Loucy (cell line): ENCODE measurements around the gene MRPL12.

Experiments used
- H2AFZ ChIP-seq: fragments of 200-600 bp; sonication (generic); 2 replicates; pipeline ENCODE4 v1.6.0; 2016; ENCODE audit warnings: antibody characterized with exemption, mild to moderate bottlenecking, low read length, moderate library complexity
- H3F3A ChIP-seq: fragments of 200-600 bp; 2 replicates; pipeline ENCODE4 v1.6.0; 2016; ENCODE audit warnings: antibody characterized with exemption, low read depth, mild to moderate bottlenecking
- H3K27me3 ChIP-seq: fragments of 200-600 bp; sonication (generic); 2 replicates; pipeline ENCODE4 v1.6.1; 2014; ENCODE audit warnings: low read length, mild to moderate bottlenecking; ENCODE audit not compliant: insufficient read depth, poor library complexity, severe bottlenecking
- H3K36me3 ChIP-seq: fragments of 200-600 bp; sonication (generic); 2 replicates; pipeline ENCODE4 v1.6.1; 2016; ENCODE audit warnings: low read length; ENCODE audit not compliant: insufficient read depth
- H3K4me1 ChIP-seq: fragments of 200-600 bp; sonication (generic); 2 replicates; pipeline ENCODE4 v1.5.1; 2014; ENCODE audit warnings: low read length, mild to moderate bottlenecking; ENCODE audit not compliant: insufficient read depth, poor library complexity, severe bottlenecking
- H3K4me2 ChIP-seq: fragments of 200-600 bp; sonication (generic); 2 replicates; pipeline ENCODE4 v1.6.0; 2014; ENCODE audit warnings: antibody characterized with exemption, low read length, low read depth, mild to moderate bottlenecking; ENCODE audit not compliant: poor library complexity, severe bottlenecking
- H3K4me3 ChIP-seq: fragments of 200-600 bp; sonication (generic); 2 replicates; pipeline ENCODE4 v1.5.1; 2014; ENCODE audit warnings: low read length, mild to moderate bottlenecking, mixed read lengths; ENCODE audit not compliant: poor library complexity, severe bottlenecking
- H3K79me2 ChIP-seq: fragments of 200-600 bp; sonication (generic); 2 replicates; pipeline ENCODE4 v1.6.1; 2014; ENCODE audit warnings: low read length; ENCODE audit not compliant: insufficient read depth
- H3K9ac ChIP-seq: fragments of 200-600 bp; sonication (generic); 2 replicates; pipeline ENCODE4 v1.6.0; 2014; ENCODE audit warnings: mild to moderate bottlenecking, low read depth, low read length, moderate library complexity; ENCODE audit not compliant: poor library complexity, severe bottlenecking
- H3K9me2 ChIP-seq: fragments of 200-600 bp; sonication (generic); replicated peaks from 2 replicates; pipeline ENCODE4 v1.6.1; 2016; ENCODE audit warnings: low read depth, low read length, mixed read lengths
- H3K9me3 ChIP-seq: fragments of 200-600 bp; sonication (generic); 2 replicates; pipeline ENCODE4 v1.6.1; 2014; ENCODE audit warnings: mild to moderate bottlenecking, antibody characterized with exemption, low read length, low read depth; ENCODE audit not compliant: insufficient read depth
- H4K20me1 ChIP-seq: fragments of 200-600 bp; sonication (generic); 2 replicates; pipeline ENCODE4 v1.6.0; 2014; ENCODE audit warnings: antibody characterized with exemption, low read length, mild to moderate bottlenecking; ENCODE audit not compliant: insufficient read depth, poor library complexity, severe bottlenecking
- EZH2phosphoT487 ChIP-seq: fragments of 200-600 bp; IDR thresholded peaks from 2 replicates; pipeline ENCODE4 v1.6.1; 2018; ENCODE audit warnings: antibody characterized with exemption, mild to moderate bottlenecking, moderate library complexity, borderline replicate concordance
- TF ChIP-seq, protein P1 (sequence below): fragments of 200-600 bp; sonication (generic); conservative IDR thresholded peaks from 2 replicates; pipeline ENCODE4 v1.5.1; 2014; ENCODE audit warnings: mild to moderate bottlenecking, antibody characterized with exemption, low read length

MRPL12 gene

DNA sequence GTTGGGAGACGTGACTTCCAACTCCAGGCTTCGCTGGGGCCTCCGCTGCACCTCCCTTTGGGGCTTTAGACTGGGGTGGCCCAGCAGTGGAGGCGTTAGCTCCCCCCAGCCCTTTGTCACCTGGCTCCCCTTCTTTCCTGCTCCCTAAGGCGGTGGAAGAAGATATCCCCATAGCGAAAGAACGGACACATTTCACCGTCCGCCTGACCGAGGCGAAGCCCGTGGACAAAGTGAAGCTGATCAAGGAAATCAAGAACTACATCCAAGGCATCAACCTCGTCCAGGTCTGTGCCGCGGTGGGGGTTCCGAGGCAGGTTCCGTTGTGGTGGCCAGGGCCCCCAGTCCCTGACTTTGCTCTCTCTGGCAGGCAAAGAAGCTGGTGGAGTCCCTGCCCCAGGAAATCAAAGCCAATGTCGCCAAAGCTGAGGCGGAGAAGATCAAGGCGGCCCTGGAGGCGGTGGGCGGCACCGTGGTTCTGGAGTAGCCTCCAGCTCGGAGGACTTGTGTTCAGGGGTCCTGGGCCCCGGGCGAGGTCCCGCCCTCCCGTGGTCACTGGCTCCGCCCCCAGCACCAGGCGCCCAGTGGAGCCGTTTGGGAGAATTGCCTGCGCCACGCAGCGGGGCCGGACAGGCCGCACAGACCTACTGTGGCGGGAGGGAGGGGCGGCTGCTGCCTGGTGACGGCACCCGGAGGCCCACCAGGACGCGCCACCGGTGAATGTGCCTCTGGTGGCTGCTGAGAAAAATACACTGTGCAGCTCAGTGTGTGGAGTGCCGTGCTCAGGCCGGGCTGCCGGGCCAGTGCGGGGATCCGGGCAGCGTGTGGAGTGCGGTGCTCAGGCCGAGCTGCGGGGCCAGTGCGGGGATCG lies 3.8 kb downstream of the MRPL12 start:
- peaks cover 16% of the 10 kb centered on the region; the same call in 1 of the 2 replicates for H3K36me3 ChIP-seq

DNA sequence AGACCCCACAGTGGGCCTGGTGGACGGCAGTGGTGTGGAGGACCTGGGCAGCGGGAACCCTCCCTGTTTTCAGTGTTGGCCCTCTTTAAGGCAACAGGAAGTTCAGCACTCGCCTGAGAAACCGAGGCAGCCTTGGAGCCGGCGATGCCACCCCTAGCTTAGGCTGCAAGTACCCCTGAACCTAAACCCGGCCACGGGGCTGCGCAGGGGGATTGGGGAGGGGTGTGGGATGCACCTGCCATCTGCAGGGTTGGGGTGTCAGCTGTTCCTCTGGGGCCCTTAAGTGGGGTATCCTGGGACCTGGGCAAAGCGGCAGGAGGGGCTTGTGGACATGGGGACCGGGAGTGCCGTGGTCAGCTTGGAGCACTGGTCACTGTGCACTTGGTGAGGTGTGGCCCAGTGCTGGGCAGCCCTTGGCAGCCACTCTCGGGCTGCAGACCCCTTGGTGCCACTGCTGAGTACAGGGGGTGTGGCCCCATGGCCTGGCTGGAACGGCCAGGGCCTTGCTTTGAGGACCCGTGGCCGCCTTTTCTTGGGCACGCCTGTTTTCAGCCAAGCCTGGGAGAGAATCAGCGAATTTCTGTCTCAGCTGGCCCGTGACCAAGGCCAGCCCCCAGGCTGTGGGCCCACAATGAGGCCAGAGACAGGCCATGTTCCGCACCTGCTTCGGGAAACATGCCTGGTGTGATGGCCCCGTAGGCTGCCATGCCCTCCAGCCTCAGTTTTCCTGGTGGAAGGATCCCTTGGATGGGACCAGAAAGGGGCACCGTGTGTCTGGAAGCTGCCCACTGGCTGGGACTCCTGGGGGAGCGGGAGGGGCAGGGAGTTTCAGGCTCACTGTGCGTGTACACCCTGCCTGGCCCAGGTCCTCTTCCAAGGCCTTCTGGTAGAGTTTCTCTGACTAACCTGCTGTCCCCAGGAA lies 4.8 kb downstream of the MRPL12 start:
- H3K4me1 ChIP-seq, result peaks cover 15% of the 10 kb centered on the region
- no peak overlapping the region for H2AFZ ChIP-seq
- no peak overlapping the region for H3K9ac ChIP-seq
- no peaks in the 10 kb centered on the region for H3F3A ChIP-seq
- no peaks in the 10 kb centered on the region for H3K9me2 ChIP-seq
- H3K27me3 ChIP-seq, result no peaks in the 10 kb centered on the region
- H3K4me3 ChIP-seq, result no peak overlapping the region
- H3K9me3 ChIP-seq, result no peaks in the 10 kb centered on the region
- peaks cover 49% of the 10 kb centered on the region for H3K79me2 ChIP-seq
- no peak for TF ChIP-seq EZH2phosphoT487
- TF ChIP-seq, protein P1, sequence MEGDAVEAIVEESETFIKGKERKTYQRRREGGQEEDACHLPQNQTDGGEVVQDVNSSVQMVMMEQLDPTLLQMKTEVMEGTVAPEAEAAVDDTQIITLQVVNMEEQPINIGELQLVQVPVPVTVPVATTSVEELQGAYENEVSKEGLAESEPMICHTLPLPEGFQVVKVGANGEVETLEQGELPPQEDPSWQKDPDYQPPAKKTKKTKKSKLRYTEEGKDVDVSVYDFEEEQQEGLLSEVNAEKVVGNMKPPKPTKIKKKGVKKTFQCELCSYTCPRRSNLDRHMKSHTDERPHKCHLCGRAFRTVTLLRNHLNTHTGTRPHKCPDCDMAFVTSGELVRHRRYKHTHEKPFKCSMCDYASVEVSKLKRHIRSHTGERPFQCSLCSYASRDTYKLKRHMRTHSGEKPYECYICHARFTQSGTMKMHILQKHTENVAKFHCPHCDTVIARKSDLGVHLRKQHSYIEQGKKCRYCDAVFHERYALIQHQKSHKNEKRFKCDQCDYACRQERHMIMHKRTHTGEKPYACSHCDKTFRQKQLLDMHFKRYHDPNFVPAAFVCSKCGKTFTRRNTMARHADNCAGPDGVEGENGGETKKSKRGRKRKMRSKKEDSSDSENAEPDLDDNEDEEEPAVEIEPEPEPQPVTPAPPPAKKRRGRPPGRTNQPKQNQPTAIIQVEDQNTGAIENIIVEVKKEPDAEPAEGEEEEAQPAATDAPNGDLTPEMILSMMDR, result no peak
- H3K4me2 ChIP-seq, result no peak overlapping the region
- peaks cover 17% of the 10 kb centered on the region for H4K20me1 ChIP-seq
- peaks cover 16% of the 10 kb centered on the region; the same call in 1 of the 2 replicates for H3K36me3 ChIP-seq

More for the DNA sequence above, 3.8 kb downstream of the MRPL12 start:
- Histone ChIP-seq H3K79me2 (peaks cover 51% of the 10 kb centered on the region), H3K9ac (no peak overlapping the region), H3K4me3 (no peak overlapping the region), H3K9me3 (no peaks in the 10 kb centered on the region), H3K9me2 (no peaks in the 10 kb centered on the region), H3K4me1 (peaks cover 11% of the 10 kb centered on the region), H2AFZ (no peak overlapping the region), H3K4me2 (no peak overlapping the region), H3K27me3 (no peaks in the 10 kb centered on the region), H4K20me1 (peaks cover 22% of the 10 kb centered on the region), H3F3A (no peaks in the 10 kb centered on the region)
- TF ChIP-seq EZH2phosphoT487, result no peak
- TF ChIP-seq, protein P1, result no peak

DNA sequence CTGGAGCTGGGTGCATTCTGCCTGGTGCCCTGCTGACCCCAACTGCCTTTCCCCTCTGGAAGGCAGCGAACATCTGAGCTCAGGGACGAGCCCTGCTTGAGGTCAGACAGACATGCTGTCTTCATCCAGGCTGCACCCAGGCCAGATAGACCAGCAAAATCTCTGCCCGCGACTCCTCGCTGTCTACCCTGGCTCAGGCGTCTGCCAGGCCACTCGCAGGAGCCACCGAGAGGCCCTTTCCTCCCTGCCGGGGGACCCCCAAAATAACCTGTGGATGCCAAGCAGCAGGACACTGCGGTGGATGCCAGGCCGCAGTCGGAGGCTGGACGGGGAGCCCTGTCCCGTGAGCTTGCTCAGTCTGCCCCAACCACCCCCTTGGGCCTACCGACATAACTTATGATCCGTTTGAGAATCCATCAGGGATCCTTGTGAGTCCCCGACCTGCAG lies 5.6 kb downstream of the MRPL12 start:
- H3K4me2 ChIP-seq, result no peak overlapping the region
- no peak overlapping the region for H3K4me3 ChIP-seq
- H4K20me1 ChIP-seq, result peaks cover 17% of the 10 kb centered on the region
- no peaks in the 10 kb centered on the region for H3K9me3 ChIP-seq
- no peaks in the 10 kb centered on the region for H3F3A ChIP-seq
- H3K9ac ChIP-seq, result no peak overlapping the region
- no peak for TF ChIP-seq EZH2phosphoT487
- TF ChIP-seq, protein P1, result no peak
- H3K9me2 ChIP-seq, result no peaks in the 10 kb centered on the region
- no peaks in the 10 kb centered on the region for H3K27me3 ChIP-seq
- no peak overlapping the region for H2AFZ ChIP-seq
- peaks cover 22% of the 10 kb centered on the region for H3K4me1 ChIP-seq
- H3K79me2 ChIP-seq, result peaks cover 50% of the 10 kb centered on the region
- peaks cover 16% of the 10 kb centered on the region; the same call in 1 of the 2 replicates for H3K36me3 ChIP-seq
